VCaP (cell line): ENCODE measurements around the gene FIS1.
"Not testable (repeated sequence)": the region's sequence is repeated elsewhere in the genome, so short reads cannot be mapped to it uniquely, and the experiment has no call there.

ENCODE experiments used
- H3K27ac ChIP-seq: fragments of 450-650 bp; 2 replicates; pipeline ENCODE4 v1.5.1; 2017
- CTCF ChIP-seq: fragments of 450-650 bp; conservative IDR thresholded peaks from 2 replicates; pipeline ENCODE4 v1.5.1; 2017; ENCODE audit warnings: mild to moderate bottlenecking, moderate library complexity

The FIS1 gene

GRCh38 chr7:101202603-101202918, 42.3 kb downstream of the FIS1 start:
- no peak overlapping the region for H3K27ac ChIP-seq
- TF ChIP-seq CTCF = no peak

DNA sequence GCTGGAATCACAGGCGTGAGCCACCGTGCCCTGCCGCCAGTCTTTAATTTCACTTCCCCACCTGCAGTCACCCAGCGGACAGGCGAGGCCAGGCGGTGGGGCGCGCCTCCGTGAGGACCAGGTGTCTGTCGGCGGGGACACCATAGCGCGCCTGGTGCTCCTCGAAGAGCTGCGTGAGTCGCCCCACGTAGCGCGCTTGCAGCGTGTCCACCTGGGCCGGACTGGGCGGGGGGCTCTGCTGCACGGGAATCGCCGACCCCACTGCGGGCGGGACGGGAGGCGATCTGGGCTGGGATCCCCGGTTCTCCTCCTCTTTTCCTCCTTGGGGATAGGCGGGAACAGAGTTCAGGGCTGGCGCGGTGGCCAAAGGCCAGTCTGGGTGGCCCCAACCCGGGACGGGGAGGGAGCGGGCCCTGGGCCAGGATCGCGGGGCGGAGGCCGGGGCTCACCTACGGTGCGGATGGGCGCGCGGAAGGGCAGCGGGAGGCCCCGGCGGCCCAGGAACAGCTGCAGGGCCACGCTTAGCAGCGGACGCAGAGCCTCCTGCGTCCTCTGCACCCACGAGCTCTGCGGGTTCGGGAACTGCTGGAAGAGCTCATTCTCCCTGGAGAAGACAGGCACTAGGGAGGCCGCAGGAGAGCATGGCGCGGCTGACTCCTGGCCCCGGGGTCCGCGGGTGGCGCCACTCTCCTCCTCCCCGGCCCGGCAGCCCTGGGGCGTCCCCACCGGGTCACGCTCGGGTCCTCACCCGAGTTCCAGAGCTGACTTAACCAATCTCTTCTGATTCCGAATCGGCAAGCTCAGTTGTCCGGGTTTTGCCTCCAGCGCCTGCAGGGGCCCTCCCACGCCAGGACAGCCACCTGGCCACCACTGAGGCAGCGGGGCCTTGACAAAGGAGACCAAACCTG, 42.9 kb downstream of the FIS1 start:
- no peak for TF ChIP-seq CTCF
- no peak overlapping the region for H3K27ac ChIP-seq

GRCh38 chr7:101200862-101201599, 43.9 kb downstream of the FIS1 start, which contains the start of gene MOGAT3:
Gene MOGAT3, minus strand, starts transcription at chr7:101201036. Its CDS starts 182 bp downstream, at chr7:101200854.
- H3K27ac ChIP-seq = no peak within 1 kb of the TSS
- TF ChIP-seq CTCF = no peak

DNA sequence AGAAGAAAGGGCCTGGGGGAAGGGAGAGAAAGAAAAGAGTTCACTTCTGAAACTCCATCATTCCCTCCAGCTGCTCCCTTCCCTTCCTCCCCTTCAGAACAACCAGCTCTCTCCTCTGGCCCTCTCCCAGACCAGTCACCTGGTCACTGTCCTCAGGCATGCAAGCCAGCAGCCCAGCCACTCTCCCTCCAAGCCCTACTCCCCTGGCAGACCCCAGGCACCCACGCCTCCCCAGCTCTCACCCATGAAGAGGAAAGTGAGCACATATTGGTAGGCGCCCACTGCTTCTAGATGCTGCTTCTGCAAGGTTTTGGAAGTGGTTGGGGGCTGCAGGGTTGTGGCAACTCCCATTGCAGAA, 44.4 kb downstream of the FIS1 start:
- H3K27ac ChIP-seq = no peak overlapping the region
- no peak for TF ChIP-seq CTCF

DNA sequence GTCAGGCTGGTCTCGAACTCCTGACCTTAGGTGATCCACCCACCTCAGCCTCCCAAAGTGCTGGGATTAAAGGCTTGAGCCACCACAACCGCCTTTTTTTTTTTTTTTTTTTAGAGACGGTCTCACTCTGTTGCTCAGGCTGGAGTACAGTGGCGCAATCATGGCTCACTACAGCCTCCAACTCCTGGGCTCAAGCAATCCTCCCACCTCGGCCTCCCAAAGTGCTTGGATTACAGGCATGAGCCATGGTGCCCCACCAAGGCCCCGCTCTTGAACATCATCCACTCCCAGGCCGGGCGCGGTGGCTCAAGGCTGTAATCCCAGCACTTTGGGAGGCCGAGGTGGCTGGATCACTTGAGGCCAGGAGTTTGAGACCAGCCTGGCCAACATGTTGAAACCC, 45.4 kb downstream of the FIS1 start:
- not testable (repeated sequence) for H3K27ac ChIP-seq

- no peak for TF ChIP-seq CTCF
- no peak overlapping the region for H3K27ac ChIP-seq
Measured at GRCh38 chr7:101198476-101198875, 46.4 kb downstream of the FIS1 start.

DNA sequence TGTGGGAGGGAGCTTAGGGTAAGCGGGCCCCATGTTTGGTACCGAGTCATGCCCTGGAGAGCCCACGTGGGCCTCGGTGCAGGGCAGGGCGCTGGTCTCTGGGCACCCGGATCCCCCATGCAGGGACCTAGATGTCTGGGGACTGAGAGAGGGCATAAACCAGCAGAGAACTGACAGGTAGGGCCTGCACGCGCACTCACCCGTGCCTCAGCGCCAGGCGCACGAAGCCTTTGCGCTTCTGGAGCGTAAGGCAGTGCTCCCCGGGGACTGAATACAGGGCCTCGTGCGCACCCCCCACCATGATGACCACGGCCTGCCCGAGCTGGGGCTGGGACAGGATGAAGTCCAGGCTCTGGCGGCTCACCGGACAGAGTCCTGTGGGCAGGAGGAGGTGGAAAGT, 46.9 kb downstream of the FIS1 start:
- no peak for TF ChIP-seq CTCF
- H3K27ac ChIP-seq = no peak overlapping the region

DNA sequence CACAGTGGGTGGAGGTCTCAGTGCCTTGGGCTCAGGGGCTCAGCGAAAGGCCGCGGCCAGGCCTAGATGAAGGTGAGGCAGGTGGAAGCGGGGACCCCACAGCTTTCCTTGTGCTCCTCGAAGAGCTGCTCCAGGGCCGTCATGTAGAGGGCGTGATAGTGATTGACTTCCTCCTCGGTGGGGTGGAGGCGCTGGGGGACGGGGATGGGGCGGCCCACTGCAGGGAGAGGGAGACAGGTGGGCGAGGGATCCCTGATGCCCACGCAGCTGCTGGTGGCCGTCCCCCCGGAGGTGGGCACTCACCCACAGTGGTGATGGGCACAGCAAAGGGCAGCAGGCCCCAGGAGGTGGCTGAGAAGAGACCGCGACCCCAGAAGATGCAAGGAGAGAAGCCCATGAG, 49.0 kb downstream of the FIS1 start:
- H3K27ac ChIP-seq = no peak overlapping the region
- no peak for TF ChIP-seq CTCF
